ENCODE results near the gene TMEM132D. TPM values are rescaled to one million over a fixed set of nuclear protein-coding genes. Genes with fewer than 3 reads are reported as not detected.

The TMEM132D gene
- total and polyA plus RNA-seq, 2 of the 8 experiments (the other 6 are each of a cell fraction or from before 2014, with no cell fraction given), result 3.5 to 10.1 TPM

- no peak overlapping the region for H3K14ac ChIP-seq (ENCODE audit: insufficient read length)
- H3K9ac ChIP-seq (replicated peaks in 1 of 4; ENCODE audit: extremely low read depth in 1 of 4, low read depth in 3 of 4, low read length in 3 of 4), result no peak overlapping the region
- H2BK5ac ChIP-seq (ENCODE audit: low read depth, low read length), result no peak overlapping the region
- no peaks in the 10 kb centered on the region for H3K27me3 ChIP-seq (replicated peaks in 1 of 4; ENCODE audit: control insufficient read depth in 3 of 4, extremely low read depth in 1 of 4, insufficient read depth in 3 of 4, low read length in 3 of 4)
- no peaks in the 10 kb centered on the region for H3K36me3 ChIP-seq (ENCODE audit: control insufficient read depth in 2 of 4, insufficient read depth in 4 of 4, low read length in 3 of 4)
- H3K23ac ChIP-seq (ENCODE audit: insufficient read length), result no peak overlapping the region
- TF ChIP-seq CHD1 (IDR thresholded peaks at IDR 0.05; ENCODE audit: low read depth, low read length), result no peak
- TF ChIP-seq SIN3A (conservative IDR thresholded peaks at IDR 0.05 in 1 of 2, IDR thresholded peaks at IDR 0.05 in 1 of 2; ENCODE audit: low read depth in 1 of 2, low read length in 2 of 2), result no peak
- TF ChIP-seq SP1 (IDR thresholded peaks at IDR 0.05; ENCODE audit: low read depth, low read length), result no peak
- peak; percentile 53; the same call in 1 of the 2 replicates for TF ChIP-seq MAFK (IDR thresholded peaks at IDR 0.05; ENCODE audit: low read depth, low read length)
- no peaks in the 10 kb centered on the region for H3K23me2 ChIP-seq (ENCODE audit: low read depth, low read length)
- no peak for DNase-seq (ENCODE audit: low read depth in 1 of 2, low spot score in 2 of 2)
- 78% methylated on average over 6 of the region's 6 CpGs; no CpG with 5 or more reads in 1 of the 2 experiments for WGBS, 2 experiments (ENCODE audit: extremely low coverage in 1 of 2, insufficient coverage in 1 of 2, insufficient read length in 1 of 2, insufficient replicate concordance in 2 of 2, low coverage in 1 of 2, low lambda C conversion rate in 2 of 2, missing lambda C conversion rate in 1 of 2)
- no peaks in the 10 kb centered on the region for H4K20me1 ChIP-seq (replicated peaks in 1 of 2; ENCODE audit: control insufficient read depth in 1 of 2, insufficient read depth in 2 of 2, low read length in 2 of 2)
- no peak overlapping the region for H3K18ac ChIP-seq (ENCODE audit: extremely low read depth, low read length)
- POLR2A ChIA-PET (ENCODE audit: partially characterized antibody), result no interaction called here
- H3K4me3 ChIP-seq (ENCODE audit: extremely low read depth in 1 of 4, insufficient read depth in 2 of 4, low read depth in 3 of 4, low read length in 4 of 4), result no peak overlapping the region
- no peak overlapping the region for H2BK15ac ChIP-seq (ENCODE audit: low read length)
- no peak overlapping the region for H2AFZ ChIP-seq (ENCODE audit: low read length)
- H4K8ac ChIP-seq (ENCODE audit: extremely low read depth, insufficient read depth, low read length), result no peak overlapping the region
- peaks cover 0 to 8% of the 10 kb centered on the region in 2 experiments; a peak in 1 of 4 replicates for H3K9me3 ChIP-seq (ENCODE audit: insufficient read depth in 2 of 2, low read depth in 1 of 2, low read length in 1 of 2)
- H2AK5ac ChIP-seq (ENCODE audit: low read depth, low read length), result no peak overlapping the region
- H3K4me2 ChIP-seq (ENCODE audit: insufficient read depth in 1 of 2, low read depth in 2 of 2, low read length in 2 of 2), result no peak overlapping the region
- H3K79me2 ChIP-seq (ENCODE audit: control insufficient read depth in 1 of 2, insufficient read depth in 2 of 2, low read length in 2 of 2), result no peaks in the 10 kb centered on the region
- H3K27ac ChIP-seq (ENCODE audit: low read depth, low read length), result no peak overlapping the region
- H2BK120ac ChIP-seq (replicated peaks; ENCODE audit: low read depth, low read length), result no peak overlapping the region
- H2BK12ac ChIP-seq (ENCODE audit: low read depth, low read length), result no peak overlapping the region
- H4K91ac ChIP-seq (replicated peaks; ENCODE audit: insufficient read length, low read length), result no peak overlapping the region
- no peak for FAIRE-seq
- no peak overlapping the region for H3K4ac ChIP-seq (replicated peaks; ENCODE audit: insufficient read length, low read depth, low read length)
- H3K56ac ChIP-seq (replicated peaks; ENCODE audit: insufficient read length, low read depth, low read length), result no peak overlapping the region
- H2BK20ac ChIP-seq (ENCODE audit: low read length), result no peak overlapping the region
- no peak overlapping the region for H4K5ac ChIP-seq (ENCODE audit: insufficient read length, low read depth, low read length)
- CTCF ChIA-PET (ENCODE audit: partially characterized antibody), result no interaction called here
- no peaks in the 10 kb centered on the region for H3K79me1 ChIP-seq (ENCODE audit: low read depth, low read length)
- H3K4me1 ChIP-seq (replicated peaks in 1 of 4; ENCODE audit: control insufficient read depth in 3 of 4, insufficient read depth in 4 of 4, low read length in 3 of 4), result peaks cover 0 to 8% (median 2%) of the 10 kb centered on the region in 4 experiments; a peak in 1 of 7 replicates
These were observed 238.4 kb downstream of the TMEM132D start for GRCh38 chr12:129665414-129665813.

Data from H1 (cell line).